Glutamatergic neuron (in vitro differentiated cells): ENCODE results near the gene OSBPL6. TPM values are rescaled to one million over a fixed set of nuclear protein-coding genes. Genes with fewer than 3 reads are reported as not detected.
"Not testable (repeated sequence)": the region's sequence is repeated elsewhere in the genome, so short reads cannot be mapped to it uniquely, and the experiment has no call there.

Source experiments
- DNase-seq: peaks from one replicate; pipeline ENCODE4 v3.0.0; 2022
- H3K27ac Mint-ChIP-seq: one replicate; pipeline ENCODE4 v1.8.0; 2020; ENCODE audit warnings: mild to moderate bottlenecking, mixed read lengths, inconsistent platforms; ENCODE audit not compliant: unreplicated experiment
- H3K27me3 Mint-ChIP-seq: one replicate; pipeline ENCODE4 v1.8.0; 2020; ENCODE audit warnings: mild to moderate bottlenecking, moderate library complexity, mixed read lengths, inconsistent platforms; ENCODE audit not compliant: unreplicated experiment
- H3K36me3 Mint-ChIP-seq: one replicate; pipeline ENCODE4 v1.8.0; 2020; ENCODE audit warnings: mild to moderate bottlenecking, mixed read lengths, inconsistent platforms; ENCODE audit not compliant: unreplicated experiment
- H3K4me1 Mint-ChIP-seq: one replicate; pipeline ENCODE4 v1.8.0; 2020; ENCODE audit warnings: mild to moderate bottlenecking, low read depth, mixed read lengths, inconsistent platforms; ENCODE audit not compliant: unreplicated experiment
- H3K4me3 Mint-ChIP-seq: one replicate; pipeline ENCODE4 v1.8.0; 2020; ENCODE audit warnings: mild to moderate bottlenecking, mixed read lengths, inconsistent platforms; ENCODE audit not compliant: unreplicated experiment
- H3K9me3 Mint-ChIP-seq: one replicate; pipeline ENCODE4 v1.8.0; 2020; ENCODE audit warnings: mild to moderate bottlenecking, moderate library complexity, mixed read lengths, inconsistent platforms; ENCODE audit not compliant: unreplicated experiment
- CTCF ChIP-seq: fragments of 200-600 bp; sonication (generic); IDR thresholded peaks from one replicate; pipeline ENCODE4 v1.5.0; 2021; ENCODE audit not compliant: partially characterized antibody, unreplicated experiment
- total RNA-seq: library from RNA; stranded (reverse); fragmentation: NEBNext Ultra II Directional; extraction: Animal tissue kit (Norgen Biotek cat#: 25700); gene quantifications from one replicate; pipeline ENCODE4 v1.2.1, GENCODE V29; 2021; ENCODE audit not compliant: unreplicated experiment

Gene OSBPL6
- total RNA-seq, 1 donor from 2014 or later, result 14.4 TPM

GRCh38 chr2:178418426-178418825, 224.1 kb downstream of the OSBPL6 start:
- Mint-ChIP-seq H3K36me3 (no peaks in the 10 kb centered on the region), H3K9me3 (peaks cover 13% of the 10 kb centered on the region), H3K4me1 (peaks cover 6% of the 10 kb centered on the region), H3K4me3 (no peak overlapping the region), H3K27ac (no peak overlapping the region), H3K27me3 (no peaks in the 10 kb centered on the region)
- no peak for TF ChIP-seq CTCF
- no peak for DNase-seq

- Mint-ChIP-seq H3K36me3 (no peaks in the 10 kb centered on the region), H3K4me1 (peaks cover 6% of the 10 kb centered on the region), H3K27me3 (no peaks in the 10 kb centered on the region), H3K4me3 (no peak overlapping the region), H3K9me3 (peaks cover 9% of the 10 kb centered on the region), H3K27ac (no peak overlapping the region)
- TF ChIP-seq CTCF, result peak; percentile 26
- DNase-seq, result no peak
Measured at GRCh38 chr2:178419123-178419522, 224.8 kb downstream of the OSBPL6 start.

GRCh38 chr2:178420463-178420999, 226.2 kb downstream of the OSBPL6 start:
- no peaks in the 10 kb centered on the region for H3K4me1 Mint-ChIP-seq
- no peak overlapping the region for H3K4me3 Mint-ChIP-seq
- H3K9me3 Mint-ChIP-seq, result peaks cover 6% of the 10 kb centered on the region
- no peak for DNase-seq
- H3K27me3 Mint-ChIP-seq, result no peaks in the 10 kb centered on the region
- no peak for TF ChIP-seq CTCF
- no peak overlapping the region for H3K27ac Mint-ChIP-seq
- peaks cover 14% of the 10 kb centered on the region for H3K36me3 Mint-ChIP-seq

- Mint-ChIP-seq H3K4me1 (no peaks in the 10 kb centered on the region), H3K27ac (no peak overlapping the region), H3K27me3 (no peaks in the 10 kb centered on the region), H3K36me3 (peaks cover 23% of the 10 kb centered on the region), H3K4me3 (no peak overlapping the region), H3K9me3 (peaks cover 7% of the 10 kb centered on the region)
- no peak for TF ChIP-seq CTCF
- no peak for DNase-seq
Measured at GRCh38 chr2:178422097-178422496, 227.8 kb downstream of the OSBPL6 start.

GRCh38 chr2:178423746-178424145, 229.4 kb downstream of the OSBPL6 start:
- DNase-seq, result not testable (repeated sequence)

More at GRCh38 chr2:178423746-178424145, 229.4 kb downstream of the OSBPL6 start:
- not testable (repeated sequence) for H3K9me3 Mint-ChIP-seq, H3K27me3 Mint-ChIP-seq, H3K27ac Mint-ChIP-seq, H3K4me3 Mint-ChIP-seq, H3K4me1 Mint-ChIP-seq
- peaks cover 25% of the 10 kb centered on the region for H3K36me3 Mint-ChIP-seq
